Measurements from ENCODE around the gene SFXN4. TPM values are rescaled to one million over a fixed set of nuclear protein-coding genes. Genes with fewer than 3 reads are reported as not detected.
A peak's percentile ranks its signal among the peaks of the same experiment; 100 is the strongest.
"Not testable (repeated sequence)": the region's sequence is repeated elsewhere in the genome, so short reads cannot be mapped to it uniquely, and the experiment has no call there.

Gene SFXN4
- total RNA-seq, 1 donor from 2014 or later = 17.1 TPM

GRCh38 chr10:119101366-119102098, 64.0 kb downstream of the SFXN4 start:
- H3K4me3 ChIP-seq (ENCODE audit: low read depth, low read length) = peak overlapping the region; percentile 24
- DNase-seq (ENCODE audit: low read depth) = no peak
- TF ChIP-seq CTCF (conservative IDR thresholded peaks at IDR 0.05; ENCODE audit: low read depth, low read length) = no peak

- no peak overlapping the region for H3K4me3 ChIP-seq (ENCODE audit: low read depth, low read length)
- DNase-seq (ENCODE audit: low read depth) = no peak
- TF ChIP-seq CTCF (conservative IDR thresholded peaks at IDR 0.05; ENCODE audit: low read depth, low read length) = no peak
Observed at GRCh38 chr10:119100434-119101238, 64.9 kb downstream of the SFXN4 start.

GRCh38 chr10:119098576-119098975, 66.9 kb downstream of the SFXN4 start:
- TF ChIP-seq CTCF (conservative IDR thresholded peaks at IDR 0.05; ENCODE audit: low read depth, low read length) = no peak
- H3K4me3 ChIP-seq (ENCODE audit: low read depth, low read length) = no peak overlapping the region
- no peak for DNase-seq (ENCODE audit: low read depth)

GRCh38 chr10:119096641-119097415, 68.7 kb downstream of the SFXN4 start:
- H3K4me3 ChIP-seq (ENCODE audit: low read depth, low read length); DNase-seq (ENCODE audit: low read depth): not testable (repeated sequence)

GRCh38 chr10:119095640-119096039, 69.9 kb downstream of the SFXN4 start:
- no peak overlapping the region for H3K4me3 ChIP-seq (ENCODE audit: low read depth, low read length)
- TF ChIP-seq CTCF (conservative IDR thresholded peaks at IDR 0.05; ENCODE audit: low read depth, low read length) = no peak
- DNase-seq (ENCODE audit: low read depth) = no peak

GRCh38 chr10:119090968-119091367, 74.5 kb downstream of the SFXN4 start:
- TF ChIP-seq CTCF (conservative IDR thresholded peaks at IDR 0.05; ENCODE audit: low read depth, low read length) = no peak
- no peak overlapping the region for H3K4me3 ChIP-seq (ENCODE audit: low read depth, low read length)
- DNase-seq (ENCODE audit: low read depth) = no peak

Other genes with a start within 250 kb of the SFXN4 start
- gene NANOS1, start 136.0 kb downstream of the SFXN4 start, total RNA-seq = 3.9 and 8.0 TPM in 2 replicates
- gene EIF3A, start 84.9 kb downstream of the SFXN4 start, total RNA-seq = 94.3 and 102 TPM in 2 replicates
- gene DENND10, start 61.6 kb downstream of the SFXN4 start, total RNA-seq = 41.5 and 41.8 TPM in 2 replicates
- gene PRDX3, start 13.1 kb upstream of the SFXN4 start, total RNA-seq = 267 and 296 TPM in 2 replicates
- gene GRK5, start 41.9 kb upstream of the SFXN4 start, total RNA-seq = 2.5 and 2.8 TPM in 2 replicates